Transverse colon (tissue), 4 donors: ENCODE measurements around the gene TMED10. TPM values are rescaled to one million over a fixed set of nuclear protein-coding genes. Genes with fewer than 3 reads are reported as not detected.
A peak's percentile ranks its signal among the peaks of the same experiment; 100 is the strongest.
"Not testable (repeated sequence)": the region's sequence is repeated elsewhere in the genome, so short reads cannot be mapped to it uniquely, and the experiment has no call there.

Experiments used
- DNase-seq: peaks from one replicate; pipeline ENCODE4 v3.0.0-alpha.2; 2019
- H3K27ac ChIP-seq, 4 donors: fragments of 200-600 bp; sonication (generic); 2 replicates each; pipeline ENCODE4 v1.5.1; 2016 to 2018; ENCODE audit warnings: inconsistent platforms in 4 of 4
- H3K27me3 ChIP-seq: fragments of 200-600 bp; sonication (generic); 2 replicates; pipeline ENCODE4 v1.5.1; 2017; ENCODE audit warnings: inconsistent platforms
- H3K36me3 ChIP-seq, 4 donors: fragments of 200-600 bp; sonication (generic); 2 replicates each; pipeline ENCODE4 v1.5.1; 2017 to 2019; ENCODE audit warnings: inconsistent platforms in 4 of 4
- H3K4me1 ChIP-seq, 4 donors: fragments of 200-600 bp; sonication (generic); 2 replicates each; pipeline ENCODE4 v1.5.1; 2017 to 2020; ENCODE audit warnings: inconsistent platforms in 4 of 4
- H3K4me3 ChIP-seq, 4 donors: fragments of 200-600 bp; sonication (generic); 1 replicate in 1 of 4; 2 replicates in 3 of 4; pipeline versions ENCODE4 v1.5.1 to v1.6.1; 2017 to 2019; ENCODE audit warnings: inconsistent platforms in 4 of 4
- H3K9me3 ChIP-seq, 2 donors: fragments of 200-600 bp; sonication (generic); 2 replicates each; pipeline ENCODE4 v1.5.1; 2017 to 2019; ENCODE audit warnings: inconsistent platforms in 2 of 2
- CTCF ChIP-seq, 5 experiments: fragments of 200-600 bp in 3 of 5; fragments of 450-650 bp in 2 of 5; sonication (generic) in 3 of 5; IDR thresholded peaks; 1 replicate in 2 of 5; 2 replicates in 3 of 5; pipeline ENCODE4 v1.5.1; 2016 to 2017; ENCODE audit warnings: antibody characterized with exemption in 5 of 5, inconsistent platforms in 3 of 5, mild to moderate bottlenecking in 2 of 5, moderate library complexity in 1 of 5
- EP300 ChIP-seq: sonication (generic); formaldehyde crosslinking; IDR thresholded peaks from one replicate; pipeline ENCODE4 v1.6.1; 2017; ENCODE audit warnings: antibody characterized with exemption, low read depth
- POLR2A ChIP-seq: fragments of 450-650 bp; IDR thresholded peaks from one replicate; pipeline ENCODE4 v1.6.1; 2016; ENCODE audit warnings: antibody characterized with exemption, mild to moderate bottlenecking, moderate library complexity
- POLR2AphosphoS5 ChIP-seq, 3 donors: sonication (generic); formaldehyde crosslinking; IDR thresholded peaks; one replicate each; pipeline ENCODE4 v1.6.1; 2016; ENCODE audit warnings: antibody characterized with exemption in 3 of 3
- WGBS, 2 donors: methylation state at CpG; one replicate each; pipeline ENCODE4 v1.1.5; 2018; ENCODE audit warnings: low coverage in 1 of 2; 5-methylcytosine and 5-hydroxymethylcytosine counted together
- in situ Hi-C, 4 donors: fragments of 200-750 bp; cut with MboI; loops; one replicate each; pipeline versions ENCODE4 v1.15.0 to v1.15.1; 2017; ENCODE audit warnings: low sequenced_read_pairs in 3 of 4, low pct_ligation_motif_present in 1 of 4, low pct_unique_long_range_greater_than_20kb in 1 of 4
- intact Hi-C: fragments of 100-400 bp; cut with DNase I; formaldehyde crosslinking; loops from one replicate; pipeline ENCODE4 v1.15.1; 2023; ENCODE audit warnings: low total_unique reads
- total RNA-seq, 4 donors: library from RNA; depleted of rRNA; stranded (reverse); fragments of >200 nt; gene quantifications; one replicate each; pipeline ENCODE4 v1.1.0, GENCODE V29; 2016

The TMED10 gene
- total RNA-seq, 4 donors from 2014 or later: 70.3 to 255 (median 244) TPM

GRCh38 chr14:75128596-75128990, 47.8 kb downstream of the TMED10 start:
- no peak overlapping the region for H3K4me3 ChIP-seq
- no peaks in the 10 kb centered on the region for H3K27me3 ChIP-seq
- TF ChIP-seq POLR2AphosphoS5 (IDR thresholded peaks at IDR 0.05) (no peak), CTCF (IDR thresholded peaks at IDR 0.05) (no peak), EP300 (no peak)
- H3K9me3 ChIP-seq: no peaks in the 10 kb centered on the region
- intact Hi-C loops: no loop called here
- H3K36me3 ChIP-seq: peaks cover 0 to 5% (median 0%) of the 10 kb centered on the region in 4 donors
- WGBS, 2 donors: 57 to 79% methylated on average over 2 to 5 of the region's 5 CpGs
- peak overlapping the region; percentile 95 to 97 (median 96) for H3K27ac ChIP-seq
- DNase-seq: no peak
- in situ Hi-C loops: loop anchor here in 2 of 4 donors (25.0 kb wide), 1 partner anchor 359 kb away; no protein-coding TSS in a partner anchor
- H3K4me1 ChIP-seq: peaks cover 19 to 52% (median 30%) of the 10 kb centered on the region in 4 donors

- 62 to 81% methylated on average over 5 to 10 of the region's 10 CpGs for WGBS, 2 donors
- DNase-seq: peak; percentile 36
- H3K4me3 ChIP-seq: peak overlapping the region in 3 of 4 donors; percentile 52 to 80 (median 74)
These were observed 48.4 kb downstream of the TMED10 start for GRCh38 chr14:75127903-75128595.

GRCh38 chr14:75127474-75127820, 49.0 kb downstream of the TMED10 start:
- H3K9me3 ChIP-seq, intact Hi-C loops, H3K36me3 ChIP-seq, H3K27me3 ChIP-seq: not testable (repeated sequence)
- Histone ChIP-seq H3K4me3 (peak overlapping the region; percentile 52 to 80 (median 64)), H3K27ac (peak overlapping the region; percentile 95 to 97 (median 96)), H3K4me1 (peaks cover 19 to 48% (median 27%) of the 10 kb centered on the region in 4 donors)
- 13 to 17% methylated on average over 7 to 16 of the region's 16 CpGs for WGBS, 2 donors
- peak; percentile 55 for DNase-seq
- in situ Hi-C loops: loop anchor here in 2 of 4 donors (25.0 kb wide), 1 partner anchor 360 kb away; no protein-coding TSS in a partner anchor

More at GRCh38 chr14:75127903-75128595, 48.4 kb downstream of the TMED10 start:
- intact Hi-C loops (no loop called here), in situ Hi-C loops (loop anchor here in 2 of 4 donors (25.0 kb wide), 1 partner anchor 359 kb away; no protein-coding TSS in a partner anchor)
- Histone ChIP-seq H3K27me3 (no peaks in the 10 kb centered on the region), H3K27ac (peak overlapping the region; percentile 95 to 97 (median 96)), H3K4me1 (peaks cover 19 to 54% (median 30%) of the 10 kb centered on the region in 4 donors), H3K9me3 (no peaks in the 10 kb centered on the region), H3K36me3 (no peaks in the 10 kb centered on the region)
- TF ChIP-seq CTCF (IDR thresholded peaks at IDR 0.05): no peak
- no peak for TF ChIP-seq EP300
- no peak for TF ChIP-seq POLR2AphosphoS5 (IDR thresholded peaks at IDR 0.05)
- no peak for TF ChIP-seq POLR2A

GRCh38 chr14:75126679-75127473, 49.5 kb downstream of the TMED10 start, which contains the start of gene NEK9:
Gene NEK9 (minus strand): TSS chr14:75127048. CDS start chr14:75126921, 127 bp downstream.
- intact Hi-C loops: no loop called here
- Histone ChIP-seq H3K4me3 (peak within 1 kb of the TSS; percentile 52 to 80 (median 64)), H3K36me3 (no peaks in the 10 kb centered on the region), H3K4me1 (peaks cover 19 to 47% (median 27%) of the 10 kb centered on the region in 4 donors), H3K9me3 (no peaks in the 10 kb centered on the region), H3K27ac (peak within 1 kb of the TSS; percentile 95 to 97 (median 96)), H3K27me3 (no peaks in the 10 kb centered on the region)
- TF ChIP-seq CTCF (IDR thresholded peaks at IDR 0.05): no peak
- TF ChIP-seq EP300: no peak
- TF ChIP-seq POLR2A: peak; percentile 80
- TF ChIP-seq POLR2AphosphoS5 (IDR thresholded peaks at IDR 0.05): peak; percentile 79 to 94 (median 92)
- WGBS, 2 donors: 1% methylated on average over 54 of the region's 76 CpGs; no CpG with 5 or more reads in 1 of the 2 donors
- in situ Hi-C loops: loop anchor here in 2 of 4 donors (25.0 kb wide), 1 partner anchor 360 kb away; no protein-coding TSS in a partner anchor
- peak; percentile 90 for DNase-seq
